Measurements from ENCODE around the gene ACP2.
"Not testable (repeated sequence)": the region's sequence is repeated elsewhere in the genome, so short reads cannot be mapped to it uniquely, and the experiment has no call there.

DNA sequence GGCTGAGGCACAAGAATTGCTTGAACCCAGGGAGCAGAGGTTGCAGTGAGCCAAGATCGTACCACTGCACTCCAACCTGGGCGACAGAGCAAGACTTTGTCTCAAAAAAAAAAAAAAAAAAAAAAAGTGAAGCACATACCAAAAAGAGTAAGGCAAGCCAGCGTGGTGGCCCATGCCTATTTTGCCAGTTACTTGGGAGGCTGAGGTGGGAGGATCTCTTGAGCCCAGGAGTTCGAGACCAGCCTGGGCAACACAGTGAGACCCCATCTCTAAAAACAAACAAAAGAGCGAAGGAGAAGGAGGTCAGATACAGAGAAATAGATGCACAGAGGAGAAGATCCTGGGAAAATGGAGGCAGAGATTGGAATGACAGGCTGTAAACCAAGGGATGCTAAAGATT lies 42.0 kb downstream of the ACP2 start:
- TF ChIP-seq, protein P1, sequence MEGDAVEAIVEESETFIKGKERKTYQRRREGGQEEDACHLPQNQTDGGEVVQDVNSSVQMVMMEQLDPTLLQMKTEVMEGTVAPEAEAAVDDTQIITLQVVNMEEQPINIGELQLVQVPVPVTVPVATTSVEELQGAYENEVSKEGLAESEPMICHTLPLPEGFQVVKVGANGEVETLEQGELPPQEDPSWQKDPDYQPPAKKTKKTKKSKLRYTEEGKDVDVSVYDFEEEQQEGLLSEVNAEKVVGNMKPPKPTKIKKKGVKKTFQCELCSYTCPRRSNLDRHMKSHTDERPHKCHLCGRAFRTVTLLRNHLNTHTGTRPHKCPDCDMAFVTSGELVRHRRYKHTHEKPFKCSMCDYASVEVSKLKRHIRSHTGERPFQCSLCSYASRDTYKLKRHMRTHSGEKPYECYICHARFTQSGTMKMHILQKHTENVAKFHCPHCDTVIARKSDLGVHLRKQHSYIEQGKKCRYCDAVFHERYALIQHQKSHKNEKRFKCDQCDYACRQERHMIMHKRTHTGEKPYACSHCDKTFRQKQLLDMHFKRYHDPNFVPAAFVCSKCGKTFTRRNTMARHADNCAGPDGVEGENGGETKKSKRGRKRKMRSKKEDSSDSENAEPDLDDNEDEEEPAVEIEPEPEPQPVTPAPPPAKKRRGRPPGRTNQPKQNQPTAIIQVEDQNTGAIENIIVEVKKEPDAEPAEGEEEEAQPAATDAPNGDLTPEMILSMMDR (IDR thresholded peaks at IDR 0.05) = not testable (repeated sequence)
- not testable (repeated sequence) for TF ChIP-seq POLR2A (IDR thresholded peaks at IDR 0.05)
